GM18508 (cell line): ENCODE data around the gene FES.
"Not testable (repeated sequence)": the region's sequence is repeated elsewhere in the genome, so short reads cannot be mapped to it uniquely, and the experiment has no call there.

ENCODE experiments used
- ATAC-seq: cut with Tn5 transposase; IDR thresholded peaks from one replicate; pipeline ENCODE4 v1.9.1; 2021; ENCODE audit warnings: moderate number of reproducible peaks; ENCODE audit not compliant: insufficient read depth, unreplicated experiment

FES gene

GRCh38 chr15:90924375-90924774, 40.1 kb downstream of the FES start:
- no peak for ATAC-seq

- not testable (repeated sequence) for ATAC-seq
These were observed 42.5 kb downstream of the FES start for GRCh38 chr15:90926766-90927165.

- not testable (repeated sequence) for ATAC-seq
These were observed 43.8 kb downstream of the FES start for GRCh38 chr15:90928106-90928505.

- no peak for ATAC-seq
These were observed 45.1 kb downstream of the FES start for GRCh38 chr15:90929246-90930019.

- no peak for ATAC-seq
These were observed 46.7 kb downstream of the FES start for GRCh38 chr15:90930861-90931574.

- ATAC-seq, result no peak
These were observed 47.2 kb downstream of the FES start for GRCh38 chr15:90931575-90931827.

GRCh38 chr15:90931828-90932659, 47.7 kb downstream of the FES start, which contains the start of gene HDDC3:
HDDC3 (minus strand) TSS chr15:90932549; CDS start chr15:90932540, 9 bp downstream.
- ATAC-seq, result peak; percentile 32

- no peak for ATAC-seq
These were observed 48.3 kb downstream of the FES start for GRCh38 chr15:90932660-90932991.

- no peak for ATAC-seq
These were observed 49.0 kb downstream of the FES start for GRCh38 chr15:90933301-90933700.

GRCh38 chr15:90934256-90934948, 50.1 kb downstream of the FES start:
- peak; percentile 24 for ATAC-seq

GRCh38 chr15:90934949-90935751, 50.8 kb downstream of the FES start, which contains the start of gene UNC45A:
UNC45A (plus strand) TSS chr15:90935285; CDS start chr15:90935325, 40 bp downstream.
- ATAC-seq, result peak; percentile 29

- no peak for ATAC-seq
These were observed 52.5 kb downstream of the FES start for GRCh38 chr15:90936823-90937222.

GRCh38 chr15:90938261-90938660, 54.0 kb downstream of the FES start:
- no peak for ATAC-seq

- no peak for ATAC-seq
These were observed 55.5 kb downstream of the FES start for GRCh38 chr15:90939756-90940155.

GRCh38 chr15:90941038-90941437, 56.7 kb downstream of the FES start:
- ATAC-seq, result no peak

- no peak for ATAC-seq
These were observed 58.2 kb downstream of the FES start for GRCh38 chr15:90942354-90943120.

- no peak for ATAC-seq
These were observed 60.8 kb downstream of the FES start for GRCh38 chr15:90945091-90945490.
